ENCODE data around the gene BAZ1A. TPM values are rescaled to one million over a fixed set of nuclear protein-coding genes. Genes with fewer than 3 reads are reported as not detected.

Gene BAZ1A
- total and polyA plus RNA-seq, 2 donors (not counting 1 experiment from before 2014, with no cell fraction given) = 18.8 to 36.8 TPM

DNA sequence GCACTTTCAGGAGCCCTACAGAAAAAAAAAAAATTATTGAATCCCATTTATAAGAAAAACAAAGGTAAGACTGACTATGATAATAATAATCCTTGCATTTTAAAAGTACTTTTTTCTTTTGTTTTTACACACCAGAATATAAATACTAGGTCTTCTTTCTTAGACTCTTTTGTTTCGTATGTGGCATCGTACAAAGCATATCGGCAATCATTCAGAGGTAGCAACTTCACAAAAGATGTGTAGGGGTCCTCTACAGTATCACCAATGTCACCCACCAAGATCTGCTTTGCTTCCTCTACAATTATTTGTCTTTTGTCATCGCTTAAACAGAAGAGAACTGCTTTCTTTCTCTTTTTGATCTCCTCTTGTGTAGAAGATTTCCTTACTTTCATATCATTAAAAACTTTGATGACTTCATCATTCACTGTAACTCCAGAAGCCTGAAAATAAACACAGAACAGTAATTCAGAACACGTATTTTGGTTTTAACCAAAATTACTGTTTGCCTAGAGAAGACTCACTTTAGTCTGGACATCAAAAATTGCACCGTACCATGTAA is 162.0 kb downstream of the BAZ1A start:
- WGBS (ENCODE audit: insufficient coverage) = 59% methylated on average over 3 of the region's 6 CpGs
- Histone ChIP-seq H2AFZ (ENCODE audit: insufficient read depth, low read depth, low read length, poor library complexity, severe bottlenecking) (peak overlapping the region; percentile 87), H4K20me1 (ENCODE audit: control insufficient read depth, insufficient read depth, low read length, poor library complexity, severe bottlenecking) (no peaks in the 10 kb centered on the region), H3K27ac (ENCODE audit: low read length in 2 of 2) (peak overlapping the region in 1 of 2 donors; percentile 87), H3K4me2 (replicated peaks; ENCODE audit: low read depth, low read length, poor library complexity, severe bottlenecking) (peak overlapping the region; percentile 79), H3K27me3 (replicated peaks in 1 of 4; ENCODE audit: control extremely low read depth in 1 of 4, control insufficient read depth in 3 of 4, insufficient read depth in 4 of 4, low read length in 3 of 4) (no peaks in the 10 kb centered on the region), H3K9me3 (ENCODE audit: control extremely low read depth in 1 of 3, control insufficient read depth in 2 of 3, insufficient read depth in 1 of 3, low read length in 2 of 3) (no peaks in the 10 kb centered on the region), H3K9ac (ENCODE audit: low read length) (peak overlapping the region; percentile 84), H3K4me1 (ENCODE audit: control insufficient read depth in 2 of 2, insufficient read depth in 2 of 2, low read length in 2 of 2) (peaks cover 11 to 15% of the 10 kb centered on the region in 2 donors), H3K4me3 (ENCODE audit: control extremely low read depth in 1 of 5, extremely low read depth in 1 of 5, insufficient read depth in 1 of 5, low read depth in 2 of 5, low read length in 4 of 5) (peak overlapping the region in 4 of 5 experiments; percentile 69 to 91 (median 82)), H3K36me3 (replicated peaks in 1 of 2; ENCODE audit: control extremely low read depth in 1 of 2, control insufficient read depth in 1 of 2, extremely low read depth in 1 of 2, insufficient read depth in 2 of 2, low read length in 1 of 2) (peaks cover 6 to 12% of the 10 kb centered on the region in 2 experiments), H3K79me2 (ENCODE audit: control insufficient read depth, insufficient read depth, low read length) (no peaks in the 10 kb centered on the region)
- Mint-ChIP-seq H3K9me3 (ENCODE audit: insufficient read depth) (no peaks in the 10 kb centered on the region), H3K27me3 (no peaks in the 10 kb centered on the region), H3K27ac (peak overlapping the region; percentile 94), H3K4me1 (peaks cover 29% of the 10 kb centered on the region), H3K4me3 (peak overlapping the region; percentile 94)
- ChIA-PET POLR2A (interaction anchor here (0.6 to 1.8 kb wide), 3 partner anchors 99 to 269 kb away, joined by 7 to 11 read pairs (median 9); partner anchors contain the start of genes BAZ1A and SRP54), CTCF (interaction anchor here (1.5 to 3.0 kb wide), 2 partner anchors 10 to 40 kb away, joined by 7 to 18 read pairs; no protein-coding TSS in a partner anchor)
- TF ChIP-seq, protein P1, sequence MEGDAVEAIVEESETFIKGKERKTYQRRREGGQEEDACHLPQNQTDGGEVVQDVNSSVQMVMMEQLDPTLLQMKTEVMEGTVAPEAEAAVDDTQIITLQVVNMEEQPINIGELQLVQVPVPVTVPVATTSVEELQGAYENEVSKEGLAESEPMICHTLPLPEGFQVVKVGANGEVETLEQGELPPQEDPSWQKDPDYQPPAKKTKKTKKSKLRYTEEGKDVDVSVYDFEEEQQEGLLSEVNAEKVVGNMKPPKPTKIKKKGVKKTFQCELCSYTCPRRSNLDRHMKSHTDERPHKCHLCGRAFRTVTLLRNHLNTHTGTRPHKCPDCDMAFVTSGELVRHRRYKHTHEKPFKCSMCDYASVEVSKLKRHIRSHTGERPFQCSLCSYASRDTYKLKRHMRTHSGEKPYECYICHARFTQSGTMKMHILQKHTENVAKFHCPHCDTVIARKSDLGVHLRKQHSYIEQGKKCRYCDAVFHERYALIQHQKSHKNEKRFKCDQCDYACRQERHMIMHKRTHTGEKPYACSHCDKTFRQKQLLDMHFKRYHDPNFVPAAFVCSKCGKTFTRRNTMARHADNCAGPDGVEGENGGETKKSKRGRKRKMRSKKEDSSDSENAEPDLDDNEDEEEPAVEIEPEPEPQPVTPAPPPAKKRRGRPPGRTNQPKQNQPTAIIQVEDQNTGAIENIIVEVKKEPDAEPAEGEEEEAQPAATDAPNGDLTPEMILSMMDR (IDR thresholded peaks at IDR 0.05) = no peak
- TF ChIP-seq EZH2 (IDR thresholded peaks at IDR 0.05; ENCODE audit: borderline replicate concordance, insufficient read depth, low read depth, low read length, poor library complexity, severe bottlenecking) = no peak
- ATAC-seq (ENCODE audit: low read depth) (no peak), DNase-seq (no peak)
- intact Hi-C loops (cut with micrococcal nuclease) = loop anchor here (2.0 to 10.0 kb wide), 2 partner anchors 248 to 270 kb away; partner anchors contain the start of genes SPTSSA and SRP54
